Measurements from ENCODE around the gene UCK2. TPM values are rescaled to one million over a fixed set of nuclear protein-coding genes. Genes with fewer than 3 reads are reported as not detected.

Gene UCK2
- total and polyA plus RNA-seq, 2 donors (not counting 3 experiments of a cell fraction or from before 2014, with no cell fraction given) = 62.3 to 74.7 TPM

DNA sequence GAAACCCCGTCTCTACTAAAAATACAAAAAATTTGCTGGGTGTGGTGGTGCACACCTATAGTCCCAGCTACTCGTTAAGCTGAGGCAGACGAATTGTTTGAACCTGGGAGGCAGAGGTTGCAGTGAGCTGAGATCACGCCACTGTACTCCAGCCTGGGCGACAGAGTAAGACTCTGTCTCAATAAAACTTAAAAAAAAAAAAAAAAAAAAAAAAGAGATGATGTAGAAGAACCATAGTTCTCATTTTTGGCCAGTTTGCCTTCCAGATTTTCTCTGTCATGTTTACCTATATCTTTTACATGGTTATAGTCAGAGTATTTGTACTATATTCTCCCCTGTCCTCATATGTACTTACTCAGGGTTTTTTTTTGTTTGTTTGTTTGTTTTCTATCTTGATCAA is 53.6 kb downstream of the UCK2 start:
- H3K4me3 ChIP-seq (replicated peaks in 1 of 3; ENCODE audit: insufficient read depth in 1 of 3, low read depth in 1 of 3, low read length in 3 of 3) = no peak overlapping the region
- dilution Hi-C loops (cut with MboI; ENCODE audit: extremely low pct_ligation_motif_present, low sequenced_read_pairs) = no loop called here
- H3K9ac ChIP-seq (replicated peaks; ENCODE audit: extremely low read depth, insufficient read depth, low read length) = no peak overlapping the region
- no peaks in the 10 kb centered on the region for H3K9me1 ChIP-seq (replicated peaks; ENCODE audit: control insufficient read depth, extremely low read depth, insufficient read depth, low read length)
- no peak overlapping the region for H3K27ac ChIP-seq (ENCODE audit: insufficient read depth, low read depth, low read length)
- no peaks in the 10 kb centered on the region for H3K27me3 ChIP-seq (ENCODE audit: control insufficient read depth in 2 of 2, insufficient read depth in 2 of 2, low read length in 2 of 2)
- CTCF ChIA-PET = interaction anchor here (1.2 to 1.6 kb wide), 3 partner anchors 13 to 25 kb away, joined by 3 to 5 read pairs (median 4); no protein-coding TSS in a partner anchor
- H3K9me3 ChIP-seq (replicated peaks; ENCODE audit: control insufficient read depth, insufficient read depth, low read length) = no peaks in the 10 kb centered on the region
- H3K4me2 ChIP-seq (ENCODE audit: insufficient read depth, low read length) = no peak overlapping the region
- H2AFZ ChIP-seq (ENCODE audit: low read depth, low read length) = no peak overlapping the region
- peaks cover 95% of the 10 kb centered on the region for H3K79me2 ChIP-seq (ENCODE audit: control insufficient read depth, insufficient read depth, low read length)
- DNase-seq (ENCODE audit: low read depth, low spot score) (no peak), FAIRE-seq (no peak)
- no peaks in the 10 kb centered on the region for H3K36me3 ChIP-seq (ENCODE audit: control insufficient read depth in 2 of 2, extremely low read depth in 1 of 2, insufficient read depth in 2 of 2, low read length in 2 of 2)
- intact Hi-C loops (cut with micrococcal nuclease) = no loop called here
- H3K4me1 ChIP-seq (ENCODE audit: control insufficient read depth, extremely low read depth, insufficient read depth, low read length) = peaks cover 26% of the 10 kb centered on the region
- H4K20me1 ChIP-seq (replicated peaks; ENCODE audit: control insufficient read depth, extremely low read depth, insufficient read depth, low read length) = no peaks in the 10 kb centered on the region
- BruUV-seq (replicated peaks) = no TSS peak
- POLR2A ChIA-PET = no interaction called here
- TF ChIP-seq FOS (IDR thresholded peaks at IDR 0.05; ENCODE audit: borderline replicate concordance, insufficient read depth, low read length) (no peak), MYC (IDR thresholded peaks at IDR 0.05; ENCODE audit: low read depth, low read length) (no peak), MAX (IDR thresholded peaks at IDR 0.05; ENCODE audit: insufficient read depth, insufficient read length) (no peak), GATA2 (IDR thresholded peaks at IDR 0.05; ENCODE audit: insufficient read depth, insufficient read length, low read depth, low read length) (no peak), POLR2A (IDR thresholded peaks at IDR 0.05; ENCODE audit: low read depth, low read length) (no peak), JUN (IDR thresholded peaks at IDR 0.05; ENCODE audit: borderline replicate concordance, insufficient read depth, insufficient read length, low read depth) (no peak), POLR2AphosphoS5 (IDR thresholded peaks at IDR 0.05; ENCODE audit: insufficient read depth, low read depth, low read length) (no peak), EZH2 (IDR thresholded peaks at IDR 0.05; ENCODE audit: borderline replicate concordance, low read depth, low read length, severe bottlenecking) (no peak)
- TF ChIP-seq, protein P1, sequence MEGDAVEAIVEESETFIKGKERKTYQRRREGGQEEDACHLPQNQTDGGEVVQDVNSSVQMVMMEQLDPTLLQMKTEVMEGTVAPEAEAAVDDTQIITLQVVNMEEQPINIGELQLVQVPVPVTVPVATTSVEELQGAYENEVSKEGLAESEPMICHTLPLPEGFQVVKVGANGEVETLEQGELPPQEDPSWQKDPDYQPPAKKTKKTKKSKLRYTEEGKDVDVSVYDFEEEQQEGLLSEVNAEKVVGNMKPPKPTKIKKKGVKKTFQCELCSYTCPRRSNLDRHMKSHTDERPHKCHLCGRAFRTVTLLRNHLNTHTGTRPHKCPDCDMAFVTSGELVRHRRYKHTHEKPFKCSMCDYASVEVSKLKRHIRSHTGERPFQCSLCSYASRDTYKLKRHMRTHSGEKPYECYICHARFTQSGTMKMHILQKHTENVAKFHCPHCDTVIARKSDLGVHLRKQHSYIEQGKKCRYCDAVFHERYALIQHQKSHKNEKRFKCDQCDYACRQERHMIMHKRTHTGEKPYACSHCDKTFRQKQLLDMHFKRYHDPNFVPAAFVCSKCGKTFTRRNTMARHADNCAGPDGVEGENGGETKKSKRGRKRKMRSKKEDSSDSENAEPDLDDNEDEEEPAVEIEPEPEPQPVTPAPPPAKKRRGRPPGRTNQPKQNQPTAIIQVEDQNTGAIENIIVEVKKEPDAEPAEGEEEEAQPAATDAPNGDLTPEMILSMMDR (IDR thresholded peaks at IDR 0.05; ENCODE audit: extremely low read depth in 1 of 2, insufficient read depth in 1 of 2, low read depth in 1 of 2, low read length in 2 of 2) = no peak
